ENCODE data around the gene UVSSA. TPM values are rescaled to one million over a fixed set of nuclear protein-coding genes. Genes with fewer than 3 reads are reported as not detected.
"Not testable (repeated sequence)": the region's sequence is repeated elsewhere in the genome, so short reads cannot be mapped to it uniquely, and the experiment has no call there.

UVSSA gene
- total RNA-seq, 1 donor from 2014 or later: 32.4 TPM

- no peak for TF ChIP-seq CTCF (conservative IDR thresholded peaks at IDR 0.05)
- H3K27me3 Mint-ChIP-seq: no peaks in the 10 kb centered on the region
- H3K36me3 Mint-ChIP-seq: peaks cover 25% of the 10 kb centered on the region
- H3K27ac Mint-ChIP-seq: no peak overlapping the region
- H3K4me3 Mint-ChIP-seq: no peak overlapping the region
- H3K9me3 Mint-ChIP-seq: no peaks in the 10 kb centered on the region
- DNase-seq (ENCODE audit: extremely low spot score, unreplicated experiment): no peak
- no peaks in the 10 kb centered on the region for H3K4me1 Mint-ChIP-seq (ENCODE audit: unreplicated experiment)
These were observed 25.5 kb upstream of the UVSSA start for GRCh38 chr4:1321486-1321885.

GRCh38 chr4:1321946-1322650, 24.9 kb upstream of the UVSSA start:
- Mint-ChIP-seq H3K9me3 (no peaks in the 10 kb centered on the region), H3K27ac (no peak overlapping the region), H3K36me3 (peaks cover 25% of the 10 kb centered on the region), H3K27me3 (no peaks in the 10 kb centered on the region), H3K4me1 (ENCODE audit: unreplicated experiment) (no peaks in the 10 kb centered on the region), H3K4me3 (no peak overlapping the region)
- TF ChIP-seq CTCF (conservative IDR thresholded peaks at IDR 0.05): no peak
- no peak for DNase-seq (ENCODE audit: extremely low spot score, unreplicated experiment)

GRCh38 chr4:1323280-1323634, 23.8 kb upstream of the UVSSA start:
- H3K27ac Mint-ChIP-seq: no peak overlapping the region

GRCh38 chr4:1323635-1324442, 23.2 kb upstream of the UVSSA start:
- H3K36me3 Mint-ChIP-seq: peaks cover 19% of the 10 kb centered on the region
- no peaks in the 10 kb centered on the region for H3K9me3 Mint-ChIP-seq
- H3K4me1 Mint-ChIP-seq (ENCODE audit: unreplicated experiment): no peaks in the 10 kb centered on the region
- no peak overlapping the region for H3K4me3 Mint-ChIP-seq
- no peak overlapping the region for H3K27ac Mint-ChIP-seq
- no peaks in the 10 kb centered on the region for H3K27me3 Mint-ChIP-seq
- TF ChIP-seq CTCF (conservative IDR thresholded peaks at IDR 0.05): no peak
- DNase-seq (ENCODE audit: extremely low spot score, unreplicated experiment): no peak

More at GRCh38 chr4:1323280-1323634, 23.8 kb upstream of the UVSSA start:
- no peaks in the 10 kb centered on the region for H3K4me1 Mint-ChIP-seq (ENCODE audit: unreplicated experiment)
- H3K36me3 Mint-ChIP-seq: peaks cover 22% of the 10 kb centered on the region
- DNase-seq (ENCODE audit: extremely low spot score, unreplicated experiment): no peak
- H3K9me3 Mint-ChIP-seq: no peaks in the 10 kb centered on the region
- H3K4me3 Mint-ChIP-seq: no peak overlapping the region
- TF ChIP-seq CTCF (conservative IDR thresholded peaks at IDR 0.05): no peak
- H3K27me3 Mint-ChIP-seq: no peaks in the 10 kb centered on the region

GRCh38 chr4:1324443-1325175, 22.4 kb upstream of the UVSSA start:
- not testable (repeated sequence) for H3K4me3 Mint-ChIP-seq; DNase-seq (ENCODE audit: extremely low spot score, unreplicated experiment)
- peaks cover 14% of the 10 kb centered on the region for H3K36me3 Mint-ChIP-seq

GRCh38 chr4:1325176-1325480, 21.9 kb upstream of the UVSSA start:
- H3K4me1 Mint-ChIP-seq (ENCODE audit: unreplicated experiment): no peaks in the 10 kb centered on the region
- no peak for TF ChIP-seq CTCF (conservative IDR thresholded peaks at IDR 0.05)
- no peak overlapping the region for H3K4me3 Mint-ChIP-seq
- no peaks in the 10 kb centered on the region for H3K9me3 Mint-ChIP-seq
- DNase-seq (ENCODE audit: extremely low spot score, unreplicated experiment): no peak
- H3K27ac Mint-ChIP-seq: no peak overlapping the region
- no peaks in the 10 kb centered on the region for H3K27me3 Mint-ChIP-seq
- peaks cover 10% of the 10 kb centered on the region for H3K36me3 Mint-ChIP-seq

More at GRCh38 chr4:1324443-1325175, 22.4 kb upstream of the UVSSA start:
- not testable (repeated sequence) for H3K4me1 Mint-ChIP-seq (ENCODE audit: unreplicated experiment); H3K9me3 Mint-ChIP-seq; H3K27ac Mint-ChIP-seq; H3K27me3 Mint-ChIP-seq

All from type B pancreatic cell (in vitro differentiated cells).